ENCODE data around the gene GCNT3. TPM values are rescaled to one million over a fixed set of nuclear protein-coding genes. Genes with fewer than 3 reads are reported as not detected.

Gene GCNT3
- total RNA-seq, 1 donor from 2014 or later = not detected

DNA sequence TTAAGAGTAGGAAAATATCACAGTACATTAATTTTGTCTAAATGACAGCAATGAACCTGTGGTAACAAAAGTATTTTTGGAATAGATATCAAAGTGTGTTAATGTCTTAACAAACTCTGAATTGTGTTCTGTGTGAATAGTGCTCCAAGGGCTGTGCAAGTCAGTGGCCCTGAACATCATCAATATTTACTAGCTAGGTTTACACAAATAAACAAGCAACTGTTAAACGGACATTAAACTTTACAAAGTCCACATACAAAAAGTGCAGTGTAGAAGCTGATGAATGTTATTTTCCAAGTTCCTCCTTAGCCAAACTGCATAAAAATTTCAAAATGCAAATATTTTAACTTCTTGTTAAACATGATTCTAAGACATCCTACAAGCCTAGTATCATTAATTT, 47.8 kb downstream of the GCNT3 start:
- Histone ChIP-seq H3K4me1 (peaks cover 11% of the 10 kb centered on the region), H3K79me2 (ENCODE audit: low read depth) (peaks cover 29% of the 10 kb centered on the region), H3K27me3 (no peaks in the 10 kb centered on the region), H3K4me2 (no peak overlapping the region), H3K9me3 (ENCODE audit: low read depth) (no peaks in the 10 kb centered on the region), H3K27ac (no peak overlapping the region), H3K4me3 (no peak overlapping the region), H3K9ac (no peak overlapping the region), H3F3A (ENCODE audit: low read depth) (peaks cover 22% of the 10 kb centered on the region), H2AFZ (replicated peaks) (no peak overlapping the region), H4K20me1 (ENCODE audit: low read depth) (peaks cover 21% of the 10 kb centered on the region), H3K36me3 (peaks cover 8% of the 10 kb centered on the region)
- peaks cover 8% of the 10 kb centered on the region for H3K36me3 Mint-ChIP-seq
- no peak overlapping the region for H3K27ac Mint-ChIP-seq
- H3K27me3 Mint-ChIP-seq (ENCODE audit: insufficient read depth, low read depth) = no peaks in the 10 kb centered on the region
- H3K9me3 Mint-ChIP-seq = no peaks in the 10 kb centered on the region
- no peak for DNase-seq (ENCODE audit: low spot score)
- no peak for TF ChIP-seq EZH2 (IDR thresholded peaks at IDR 0.05)
- TF ChIP-seq EZH2phosphoT487 (IDR thresholded peaks at IDR 0.05) = no peak
- TF ChIP-seq, protein P1, sequence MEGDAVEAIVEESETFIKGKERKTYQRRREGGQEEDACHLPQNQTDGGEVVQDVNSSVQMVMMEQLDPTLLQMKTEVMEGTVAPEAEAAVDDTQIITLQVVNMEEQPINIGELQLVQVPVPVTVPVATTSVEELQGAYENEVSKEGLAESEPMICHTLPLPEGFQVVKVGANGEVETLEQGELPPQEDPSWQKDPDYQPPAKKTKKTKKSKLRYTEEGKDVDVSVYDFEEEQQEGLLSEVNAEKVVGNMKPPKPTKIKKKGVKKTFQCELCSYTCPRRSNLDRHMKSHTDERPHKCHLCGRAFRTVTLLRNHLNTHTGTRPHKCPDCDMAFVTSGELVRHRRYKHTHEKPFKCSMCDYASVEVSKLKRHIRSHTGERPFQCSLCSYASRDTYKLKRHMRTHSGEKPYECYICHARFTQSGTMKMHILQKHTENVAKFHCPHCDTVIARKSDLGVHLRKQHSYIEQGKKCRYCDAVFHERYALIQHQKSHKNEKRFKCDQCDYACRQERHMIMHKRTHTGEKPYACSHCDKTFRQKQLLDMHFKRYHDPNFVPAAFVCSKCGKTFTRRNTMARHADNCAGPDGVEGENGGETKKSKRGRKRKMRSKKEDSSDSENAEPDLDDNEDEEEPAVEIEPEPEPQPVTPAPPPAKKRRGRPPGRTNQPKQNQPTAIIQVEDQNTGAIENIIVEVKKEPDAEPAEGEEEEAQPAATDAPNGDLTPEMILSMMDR (IDR thresholded peaks at IDR 0.05) = no peak
- H3K4me1 Mint-ChIP-seq = no peaks in the 10 kb centered on the region
- no peak overlapping the region for H3K4me3 Mint-ChIP-seq

- Histone ChIP-seq H3K4me1 (no peaks in the 10 kb centered on the region), H3K27me3 (no peaks in the 10 kb centered on the region), H3K4me3 (no peak overlapping the region), H3K9ac (no peak overlapping the region), H3K36me3 (peaks cover 21% of the 10 kb centered on the region), H3K4me2 (no peak overlapping the region), H3F3A (ENCODE audit: low read depth) (peaks cover 22% of the 10 kb centered on the region), H3K79me2 (ENCODE audit: low read depth) (peaks cover under 1% of the 10 kb centered on the region), H3K9me3 (ENCODE audit: low read depth) (no peaks in the 10 kb centered on the region), H3K27ac (no peak overlapping the region), H4K20me1 (ENCODE audit: low read depth) (no peaks in the 10 kb centered on the region), H2AFZ (replicated peaks) (no peak overlapping the region)
- no peak overlapping the region for H3K27ac Mint-ChIP-seq
- no peak for DNase-seq (ENCODE audit: low spot score)
- no peaks in the 10 kb centered on the region for H3K27me3 Mint-ChIP-seq (ENCODE audit: insufficient read depth, low read depth)
- peaks cover 12% of the 10 kb centered on the region for H3K36me3 Mint-ChIP-seq
- no peak overlapping the region for H3K4me3 Mint-ChIP-seq
- TF ChIP-seq EZH2 (IDR thresholded peaks at IDR 0.05) (no peak), EZH2phosphoT487 (IDR thresholded peaks at IDR 0.05) (no peak)
- TF ChIP-seq, protein P1 (IDR thresholded peaks at IDR 0.05) = no peak
- H3K9me3 Mint-ChIP-seq = no peaks in the 10 kb centered on the region
- no peaks in the 10 kb centered on the region for H3K4me1 Mint-ChIP-seq
Observed at GRCh38 chr15:59662260-59662659, 50.7 kb downstream of the GCNT3 start.

DNA sequence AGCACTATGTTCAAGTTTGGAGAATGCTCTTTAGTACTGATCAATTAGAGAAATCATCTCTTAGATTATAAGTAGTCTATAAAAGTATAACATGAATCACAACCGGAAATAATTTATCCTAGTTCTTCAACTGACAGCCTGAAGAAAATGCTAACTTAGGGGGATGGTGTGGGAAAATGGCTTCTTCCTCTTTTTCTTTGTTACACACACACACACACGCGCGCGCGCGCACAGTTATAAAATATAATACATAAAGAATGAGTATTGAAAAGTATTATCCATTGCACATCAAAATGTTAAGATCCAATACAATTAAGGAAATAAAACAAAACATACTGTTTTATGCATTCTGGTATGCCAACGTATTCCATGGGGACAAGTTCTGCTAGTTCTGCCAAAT, 57.0 kb downstream of the GCNT3 start:
- H3K9me3 ChIP-seq (ENCODE audit: low read depth) = no peaks in the 10 kb centered on the region
- H3K36me3 ChIP-seq = peaks cover 43% of the 10 kb centered on the region
- peaks cover 18% of the 10 kb centered on the region for H3K36me3 Mint-ChIP-seq
- H3K27me3 Mint-ChIP-seq (ENCODE audit: insufficient read depth, low read depth) = no peaks in the 10 kb centered on the region
- H3K4me2 ChIP-seq = no peak overlapping the region
- no peak overlapping the region for H3K4me3 ChIP-seq
- H4K20me1 ChIP-seq (ENCODE audit: low read depth) = no peaks in the 10 kb centered on the region
- TF ChIP-seq EZH2 (IDR thresholded peaks at IDR 0.05) = no peak
- TF ChIP-seq, protein P1 (IDR thresholded peaks at IDR 0.05) = no peak
- no peaks in the 10 kb centered on the region for H3K9me3 Mint-ChIP-seq
- no peaks in the 10 kb centered on the region for H3K27me3 ChIP-seq
- no peaks in the 10 kb centered on the region for H3K79me2 ChIP-seq (ENCODE audit: low read depth)
- H3F3A ChIP-seq (ENCODE audit: low read depth) = peaks cover 5% of the 10 kb centered on the region
- H3K27ac Mint-ChIP-seq = no peak overlapping the region
- no peak for DNase-seq (ENCODE audit: low spot score)
- no peaks in the 10 kb centered on the region for H3K4me1 Mint-ChIP-seq
- H2AFZ ChIP-seq (replicated peaks) = no peak overlapping the region
- H3K9ac ChIP-seq = no peak overlapping the region
- H3K27ac ChIP-seq = no peak overlapping the region
- H3K4me3 Mint-ChIP-seq = no peak overlapping the region
- no peaks in the 10 kb centered on the region for H3K4me1 ChIP-seq

Small RNA genes within 50 kb of the gene (small RNA-seq; reads per million reads assigned to genes)
- gene RNA5SP396 = not detected

Other genes starting within 250 kb of the GCNT3 start
- 39.9 and 49.7 TPM in 2 replicates for gene MYO1E, start 238.9 kb upstream of the GCNT3 start, total RNA-seq (ENCODE audit: low replicate concordance)
- gene FAM81A, start 173.6 kb upstream of the GCNT3 start, total RNA-seq (ENCODE audit: low replicate concordance) = 0.41 and 0.87 TPM in 2 replicates
- gene GTF2A2, start 45.7 kb downstream of the GCNT3 start, total RNA-seq (ENCODE audit: low replicate concordance) = 57.9 and 83.1 TPM in 2 replicates
- 69.9 and 81.4 TPM in 2 replicates for gene BNIP2, start 77.5 kb downstream of the GCNT3 start, total RNA-seq (ENCODE audit: low replicate concordance)